NCI-H1105 treated with DMSO at 0.1 percent for 48 hours (cell line): Measurements from ENCODE around the gene FMNL2.
"Not testable (repeated sequence)": the region's sequence is repeated elsewhere in the genome, so short reads cannot be mapped to it uniquely, and the experiment has no call there.

Source experiments
- DNase-seq: peaks from one replicate; lab custom pipeline; 2025; lab: John Stamatoyannopoulos, UW

The FMNL2 gene

GRCh38 chr2:152375174-152375573, 40.2 kb downstream of the FMNL2 start:
- DNase-seq = no peak

GRCh38 chr2:152376385-152376784, 41.4 kb downstream of the FMNL2 start:
- DNase-seq = no peak

- no peak for DNase-seq
Measured at GRCh38 chr2:152376968-152377367, 42.0 kb downstream of the FMNL2 start.

GRCh38 chr2:152379089-152379488, 44.1 kb downstream of the FMNL2 start:
- no peak for DNase-seq

- no peak for DNase-seq
Measured at GRCh38 chr2:152380261-152381055, 45.5 kb downstream of the FMNL2 start.

GRCh38 chr2:152383702-152384101, 48.7 kb downstream of the FMNL2 start:
- DNase-seq = no peak

GRCh38 chr2:152384992-152385391, 50.0 kb downstream of the FMNL2 start:
- no peak for DNase-seq

GRCh38 chr2:152385650-152386049, 50.7 kb downstream of the FMNL2 start:
- DNase-seq = no peak

- DNase-seq = no peak
Measured at GRCh38 chr2:152386266-152386665, 51.3 kb downstream of the FMNL2 start.

GRCh38 chr2:152387041-152387440, 52.1 kb downstream of the FMNL2 start:
- DNase-seq = no peak

GRCh38 chr2:152388269-152388668, 53.3 kb downstream of the FMNL2 start:
- not testable (repeated sequence) for DNase-seq

- no peak for DNase-seq
Measured at GRCh38 chr2:152389483-152389882, 54.5 kb downstream of the FMNL2 start.

- DNase-seq = no peak
Measured at GRCh38 chr2:152390837-152391236, 55.9 kb downstream of the FMNL2 start.

- DNase-seq = no peak
Measured at GRCh38 chr2:152391318-152391717, 56.3 kb downstream of the FMNL2 start.

- no peak for DNase-seq
Measured at GRCh38 chr2:152393377-152393776, 58.4 kb downstream of the FMNL2 start.

- no peak for DNase-seq
Measured at GRCh38 chr2:152394326-152394725, 59.4 kb downstream of the FMNL2 start.

- no peak for DNase-seq
Measured at GRCh38 chr2:152395103-152395502, 60.1 kb downstream of the FMNL2 start.

GRCh38 chr2:152395572-152395971, 60.6 kb downstream of the FMNL2 start:
- DNase-seq = no peak

- no peak for DNase-seq
Measured at GRCh38 chr2:152396051-152396511, 61.1 kb downstream of the FMNL2 start.

GRCh38 chr2:152396763-152397162, 61.8 kb downstream of the FMNL2 start:
- no peak for DNase-seq

GRCh38 chr2:152399003-152399402, 64.0 kb downstream of the FMNL2 start:
- DNase-seq = no peak

- DNase-seq = no peak
Measured at GRCh38 chr2:152400607-152401214, 65.7 kb downstream of the FMNL2 start.
